HFFc6 (cell line): ENCODE data around the gene VCL. TPM values are rescaled to one million over a fixed set of nuclear protein-coding genes. Genes with fewer than 3 reads are reported as not detected.

Experiments used
- DNase-seq: peaks from one replicate; pipeline ENCODE4 v3.0.0-alpha.2; 2018
- H3K27ac Mint-ChIP-seq: 2 replicates; pipeline ENCODE4 v1.8.0; 2020; ENCODE audit warnings: mild to moderate bottlenecking, mixed read lengths
- H3K27me3 Mint-ChIP-seq: 2 replicates; pipeline ENCODE4 v1.8.0; 2021; ENCODE audit warnings: mild to moderate bottlenecking, moderate library complexity, mixed read lengths; ENCODE audit not compliant: insufficient read depth
- H3K36me3 Mint-ChIP-seq: 2 replicates; pipeline ENCODE4 v1.8.0; 2021; ENCODE audit warnings: low read depth, mixed read lengths
- H3K4me1 Mint-ChIP-seq: 2 replicates; pipeline ENCODE4 v1.8.0; 2020; ENCODE audit warnings: low read depth, mixed read lengths
- H3K4me3 Mint-ChIP-seq: 2 replicates; pipeline ENCODE4 v1.8.0; 2020; ENCODE audit warnings: mild to moderate bottlenecking, moderate library complexity, mixed read lengths
- H3K9me3 Mint-ChIP-seq: 2 replicates; pipeline ENCODE4 v1.8.0; 2020; ENCODE audit warnings: mild to moderate bottlenecking, mixed read lengths
- CTCF ChIP-seq: fragments of 200-600 bp; sonication (generic); IDR thresholded peaks from 2 replicates; pipeline ENCODE4 v1.5.0; 2021; ENCODE audit warnings: antibody characterized with exemption, mild to moderate bottlenecking
- total RNA-seq, 6 experiments: library from RNA; stranded (reverse); fragmentation: NEBNext Ultra II Directional; extraction: Animal tissue kit (Norgen Biotek cat#: 25700); gene quantifications; 2 replicates in 1 of 6; 3 replicates in 5 of 6; pipeline ENCODE4 v1.2.3, GENCODE V29; 2021

VCL gene
- total RNA-seq, 6 experiments from 2014 or later: 366 to 443 (median 406) TPM

GRCh38 chr10:74081192-74081803, 83.4 kb downstream of the VCL start:
- peak; percentile 85 for TF ChIP-seq CTCF
- peak overlapping the region; percentile 57 for H3K27ac Mint-ChIP-seq
- peak overlapping the region; percentile 26 for H3K4me3 Mint-ChIP-seq
- H3K9me3 Mint-ChIP-seq: no peaks in the 10 kb centered on the region
- peak; percentile 45 for DNase-seq
- H3K4me1 Mint-ChIP-seq: peaks cover 64% of the 10 kb centered on the region
- H3K27me3 Mint-ChIP-seq: no peaks in the 10 kb centered on the region
- peaks cover 45% of the 10 kb centered on the region for H3K36me3 Mint-ChIP-seq

GRCh38 chr10:74081941-74082718, 84.2 kb downstream of the VCL start:
- H3K9me3 Mint-ChIP-seq: no peaks in the 10 kb centered on the region
- H3K27ac Mint-ChIP-seq: peak overlapping the region; percentile 70

GRCh38 chr10:74083304-74083703, 85.4 kb downstream of the VCL start:
- Mint-ChIP-seq H3K4me1 (peaks cover 51% of the 10 kb centered on the region), H3K36me3 (peaks cover 27% of the 10 kb centered on the region), H3K9me3 (no peaks in the 10 kb centered on the region), H3K4me3 (no peak overlapping the region), H3K27me3 (no peaks in the 10 kb centered on the region), H3K27ac (peak overlapping the region; percentile 16; the same call in 1 of the 2 replicates)
- TF ChIP-seq CTCF: no peak
- no peak for DNase-seq

More at GRCh38 chr10:74081941-74082718, 84.2 kb downstream of the VCL start:
- Mint-ChIP-seq H3K36me3 (peaks cover 36% of the 10 kb centered on the region), H3K4me1 (peaks cover 63% of the 10 kb centered on the region), H3K4me3 (no peak overlapping the region), H3K27me3 (no peaks in the 10 kb centered on the region)
- DNase-seq: no peak
- no peak for TF ChIP-seq CTCF

GRCh38 chr10:74084955-74085354, 87.0 kb downstream of the VCL start:
- DNase-seq: no peak
- no peak for TF ChIP-seq CTCF
- Mint-ChIP-seq H3K27ac (no peak overlapping the region), H3K27me3 (peaks cover 3% of the 10 kb centered on the region; the same call in 1 of the 2 replicates), H3K4me1 (peaks cover 40% of the 10 kb centered on the region), H3K36me3 (peaks cover 35% of the 10 kb centered on the region), H3K4me3 (no peak overlapping the region), H3K9me3 (no peaks in the 10 kb centered on the region)

GRCh38 chr10:74086317-74086716, 88.4 kb downstream of the VCL start:
- Mint-ChIP-seq H3K4me3 (no peak overlapping the region), H3K4me1 (peaks cover 26% of the 10 kb centered on the region), H3K27me3 (peaks cover 3% of the 10 kb centered on the region; the same call in 1 of the 2 replicates), H3K27ac (peak overlapping the region; percentile 53), H3K9me3 (no peaks in the 10 kb centered on the region), H3K36me3 (peaks cover 43% of the 10 kb centered on the region)
- no peak for DNase-seq
- TF ChIP-seq CTCF: no peak
